ENCODE measurements around the gene DEPDC4. TPM values are rescaled to one million over a fixed set of nuclear protein-coding genes. Genes with fewer than 3 reads are reported as not detected.
A peak's percentile ranks its signal among the peaks of the same experiment; 100 is the strongest.

Gene DEPDC4
- total and polyA plus RNA-seq, 2 of the 13 experiments (the other 11 are each of a cell fraction or from before 2014, with no cell fraction given), result 2.2 to 5.7 TPM

- TF ChIP-seq, protein P1, sequence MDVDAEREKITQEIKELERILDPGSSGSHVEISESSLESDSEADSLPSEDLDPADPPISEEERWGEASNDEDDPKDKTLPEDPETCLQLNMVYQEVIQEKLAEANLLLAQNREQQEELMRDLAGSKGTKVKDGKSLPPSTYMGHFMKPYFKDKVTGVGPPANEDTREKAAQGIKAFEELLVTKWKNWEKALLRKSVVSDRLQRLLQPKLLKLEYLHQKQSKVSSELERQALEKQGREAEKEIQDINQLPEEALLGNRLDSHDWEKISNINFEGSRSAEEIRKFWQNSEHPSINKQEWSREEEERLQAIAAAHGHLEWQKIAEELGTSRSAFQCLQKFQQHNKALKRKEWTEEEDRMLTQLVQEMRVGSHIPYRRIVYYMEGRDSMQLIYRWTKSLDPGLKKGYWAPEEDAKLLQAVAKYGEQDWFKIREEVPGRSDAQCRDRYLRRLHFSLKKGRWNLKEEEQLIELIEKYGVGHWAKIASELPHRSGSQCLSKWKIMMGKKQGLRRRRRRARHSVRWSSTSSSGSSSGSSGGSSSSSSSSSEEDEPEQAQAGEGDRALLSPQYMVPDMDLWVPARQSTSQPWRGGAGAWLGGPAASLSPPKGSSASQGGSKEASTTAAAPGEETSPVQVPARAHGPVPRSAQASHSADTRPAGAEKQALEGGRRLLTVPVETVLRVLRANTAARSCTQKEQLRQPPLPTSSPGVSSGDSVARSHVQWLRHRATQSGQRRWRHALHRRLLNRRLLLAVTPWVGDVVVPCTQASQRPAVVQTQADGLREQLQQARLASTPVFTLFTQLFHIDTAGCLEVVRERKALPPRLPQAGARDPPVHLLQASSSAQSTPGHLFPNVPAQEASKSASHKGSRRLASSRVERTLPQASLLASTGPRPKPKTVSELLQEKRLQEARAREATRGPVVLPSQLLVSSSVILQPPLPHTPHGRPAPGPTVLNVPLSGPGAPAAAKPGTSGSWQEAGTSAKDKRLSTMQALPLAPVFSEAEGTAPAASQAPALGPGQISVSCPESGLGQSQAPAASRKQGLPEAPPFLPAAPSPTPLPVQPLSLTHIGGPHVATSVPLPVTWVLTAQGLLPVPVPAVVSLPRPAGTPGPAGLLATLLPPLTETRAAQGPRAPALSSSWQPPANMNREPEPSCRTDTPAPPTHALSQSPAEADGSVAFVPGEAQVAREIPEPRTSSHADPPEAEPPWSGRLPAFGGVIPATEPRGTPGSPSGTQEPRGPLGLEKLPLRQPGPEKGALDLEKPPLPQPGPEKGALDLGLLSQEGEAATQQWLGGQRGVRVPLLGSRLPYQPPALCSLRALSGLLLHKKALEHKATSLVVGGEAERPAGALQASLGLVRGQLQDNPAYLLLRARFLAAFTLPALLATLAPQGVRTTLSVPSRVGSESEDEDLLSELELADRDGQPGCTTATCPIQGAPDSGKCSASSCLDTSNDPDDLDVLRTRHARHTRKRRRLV (CRISPR knock-in tag; IDR thresholded peaks at IDR 0.05), result 0 out of 2 replicates have a peak, but pooled peaks have one; percentile 7
- TF ChIP-seq MYPOP (CRISPR knock-in tag; IDR thresholded peaks at IDR 0.05) (0 out of 2 replicates have a peak, but pooled peaks have one; percentile 14), TFDP2 (CRISPR knock-in tag; IDR thresholded peaks at IDR 0.05) (no peak), ZNF550 (CRISPR knock-in tag; IDR thresholded peaks at IDR 0.05; ENCODE audit: borderline replicate concordance) (no peak), PHF21A (CRISPR knock-in tag; IDR thresholded peaks at IDR 0.05) (0 out of 2 replicates have a peak, but pooled peaks have one; percentile 9), GATAD2A (CRISPR knock-in tag; IDR thresholded peaks at IDR 0.05) (0 out of 2 replicates have a peak, but pooled peaks have one; percentile 11), ZNF652 (CRISPR knock-in tag; IDR thresholded peaks at IDR 0.05; ENCODE audit: borderline replicate concordance, low read depth) (peak; percentile 94), ZNF577 (CRISPR knock-in tag; IDR thresholded peaks at IDR 0.05; ENCODE audit: borderline replicate concordance, low read depth) (no peak)
Measured at GRCh38 chr12:100265732-100266584, 921 bp downstream of the DEPDC4 start (continued).
